ENCODE results near the gene APOB.

DNA sequence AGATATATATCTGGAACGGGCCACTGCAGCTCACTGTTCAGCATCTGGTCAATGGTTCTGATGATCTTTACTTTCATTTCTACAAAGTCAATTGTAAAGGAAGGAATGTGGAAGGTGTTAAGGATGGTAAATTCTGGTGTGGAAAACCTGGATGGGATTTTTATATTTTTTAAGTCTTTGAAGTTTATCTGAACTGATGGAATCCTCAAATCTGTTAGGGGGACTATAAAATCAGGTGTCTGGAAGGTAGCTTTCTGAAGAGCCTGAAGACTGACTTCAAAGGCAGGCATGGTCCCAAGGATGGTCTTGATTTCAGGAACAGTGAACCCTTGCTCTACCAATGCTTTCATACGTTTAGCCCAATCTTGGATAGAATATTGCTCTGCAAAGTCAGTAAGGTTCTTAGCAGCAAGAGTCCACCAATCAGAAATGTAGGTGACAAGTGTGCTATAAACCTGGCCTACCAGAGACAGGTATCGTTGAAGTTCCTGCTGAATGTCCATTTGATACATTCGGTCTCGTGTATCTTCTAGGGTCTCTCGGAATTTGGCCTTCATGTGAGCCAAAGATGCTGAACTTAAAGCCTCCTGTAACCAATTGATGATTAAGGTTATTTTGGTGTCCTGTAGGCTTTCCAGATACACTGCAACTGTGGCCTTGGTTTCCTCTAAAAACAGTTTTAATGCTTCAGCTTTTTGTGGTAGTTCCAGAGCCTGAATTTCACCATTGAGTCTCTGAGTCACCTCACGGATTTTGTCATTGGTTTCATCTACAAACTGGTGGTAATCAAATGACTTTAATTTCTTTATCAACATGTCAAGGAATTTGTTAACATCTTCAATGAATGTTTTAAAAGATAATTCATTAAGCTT is 34.8 kb downstream of the APOB start:
- TF ChIP-seq EZH2 (IDR thresholded peaks at IDR 0.05; ENCODE audit: low read length, unreplicated experiment), result no peak
- TF ChIP-seq, protein P1, sequence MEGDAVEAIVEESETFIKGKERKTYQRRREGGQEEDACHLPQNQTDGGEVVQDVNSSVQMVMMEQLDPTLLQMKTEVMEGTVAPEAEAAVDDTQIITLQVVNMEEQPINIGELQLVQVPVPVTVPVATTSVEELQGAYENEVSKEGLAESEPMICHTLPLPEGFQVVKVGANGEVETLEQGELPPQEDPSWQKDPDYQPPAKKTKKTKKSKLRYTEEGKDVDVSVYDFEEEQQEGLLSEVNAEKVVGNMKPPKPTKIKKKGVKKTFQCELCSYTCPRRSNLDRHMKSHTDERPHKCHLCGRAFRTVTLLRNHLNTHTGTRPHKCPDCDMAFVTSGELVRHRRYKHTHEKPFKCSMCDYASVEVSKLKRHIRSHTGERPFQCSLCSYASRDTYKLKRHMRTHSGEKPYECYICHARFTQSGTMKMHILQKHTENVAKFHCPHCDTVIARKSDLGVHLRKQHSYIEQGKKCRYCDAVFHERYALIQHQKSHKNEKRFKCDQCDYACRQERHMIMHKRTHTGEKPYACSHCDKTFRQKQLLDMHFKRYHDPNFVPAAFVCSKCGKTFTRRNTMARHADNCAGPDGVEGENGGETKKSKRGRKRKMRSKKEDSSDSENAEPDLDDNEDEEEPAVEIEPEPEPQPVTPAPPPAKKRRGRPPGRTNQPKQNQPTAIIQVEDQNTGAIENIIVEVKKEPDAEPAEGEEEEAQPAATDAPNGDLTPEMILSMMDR (conservative IDR thresholded peaks at IDR 0.05; ENCODE audit: low read depth, low read length), result no peak

All from PC-3 (cell line).